SK-N-MC (cell line): ENCODE measurements around the gene NTNG1.

Source experiments
- FOXP2 ChIP-seq: optimal IDR thresholded peaks from 2 replicates; pipeline ENCODE3; 2011; ENCODE audit warnings: mild to moderate bottlenecking, moderate library complexity; ENCODE audit not compliant: insufficient read depth; ENCODE audit errors: extremely low read length, control extremely low read depth
- POLR2AphosphoS5 ChIP-seq: IDR thresholded peaks from 2 replicates; pipeline ENCODE4 v1.6.1; 2012; ENCODE audit warnings: mild to moderate bottlenecking, low read depth, low read length, borderline replicate concordance

- TF ChIP-seq FOXP2 (no peak), POLR2AphosphoS5 (no peak)
Measured at GRCh38 chr1:107405236-107405635, 264.4 kb downstream of the NTNG1 start.
